GM19452 (cell line): Measurements from ENCODE around the gene TUBB8.
"Not testable (repeated sequence)": the region's sequence is repeated elsewhere in the genome, so short reads cannot be mapped to it uniquely, and the experiment has no call there.

Experiments
- ATAC-seq: cut with Tn5 transposase; IDR thresholded peaks from one replicate; pipeline ENCODE4 v1.9.1; 2021; ENCODE audit not compliant: unreplicated experiment

Gene TUBB8

GRCh38 chr10:49926-50325 is 830 bp upstream of the TUBB8 start:
- ATAC-seq: not testable (repeated sequence)

DNA sequence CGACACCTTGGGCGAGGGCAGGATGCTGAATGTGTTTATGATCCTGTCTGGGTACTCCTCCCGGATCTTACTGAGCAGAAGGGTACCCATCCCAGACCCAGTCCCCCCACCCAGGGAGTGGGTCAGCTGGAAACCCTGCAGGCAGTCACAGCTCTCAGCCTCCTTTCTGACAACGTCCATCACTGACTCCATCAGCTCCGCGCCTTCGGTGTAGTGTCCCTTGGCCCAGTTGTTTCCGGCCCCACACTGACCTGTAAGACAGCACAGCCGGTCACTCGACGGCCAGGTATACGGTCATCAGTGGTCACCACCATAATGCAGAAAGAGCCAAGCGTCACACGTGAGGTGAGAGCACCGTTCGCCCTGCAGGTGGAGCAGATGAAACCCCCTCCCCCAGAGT is 1.2 kb downstream of the TUBB8 start:
- ATAC-seq: not testable (repeated sequence)

DNA sequence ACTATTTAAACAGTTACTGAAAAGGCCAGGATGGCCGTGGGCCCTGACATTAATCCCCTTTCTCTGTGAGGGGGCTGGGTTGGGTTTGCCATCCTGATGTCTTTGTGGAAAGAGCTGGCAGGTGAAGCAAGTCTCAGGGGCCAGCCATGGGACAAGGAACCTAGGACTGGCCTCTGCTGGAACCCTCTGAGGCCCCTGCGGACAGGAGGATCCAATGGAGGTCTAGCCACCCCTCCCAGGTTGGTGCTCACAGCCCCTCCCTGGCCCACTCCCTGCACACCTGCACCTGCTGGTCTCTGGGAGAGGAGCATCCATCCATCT is 35.8 kb downstream of the TUBB8 start:
- ATAC-seq: not testable (repeated sequence)

DNA sequence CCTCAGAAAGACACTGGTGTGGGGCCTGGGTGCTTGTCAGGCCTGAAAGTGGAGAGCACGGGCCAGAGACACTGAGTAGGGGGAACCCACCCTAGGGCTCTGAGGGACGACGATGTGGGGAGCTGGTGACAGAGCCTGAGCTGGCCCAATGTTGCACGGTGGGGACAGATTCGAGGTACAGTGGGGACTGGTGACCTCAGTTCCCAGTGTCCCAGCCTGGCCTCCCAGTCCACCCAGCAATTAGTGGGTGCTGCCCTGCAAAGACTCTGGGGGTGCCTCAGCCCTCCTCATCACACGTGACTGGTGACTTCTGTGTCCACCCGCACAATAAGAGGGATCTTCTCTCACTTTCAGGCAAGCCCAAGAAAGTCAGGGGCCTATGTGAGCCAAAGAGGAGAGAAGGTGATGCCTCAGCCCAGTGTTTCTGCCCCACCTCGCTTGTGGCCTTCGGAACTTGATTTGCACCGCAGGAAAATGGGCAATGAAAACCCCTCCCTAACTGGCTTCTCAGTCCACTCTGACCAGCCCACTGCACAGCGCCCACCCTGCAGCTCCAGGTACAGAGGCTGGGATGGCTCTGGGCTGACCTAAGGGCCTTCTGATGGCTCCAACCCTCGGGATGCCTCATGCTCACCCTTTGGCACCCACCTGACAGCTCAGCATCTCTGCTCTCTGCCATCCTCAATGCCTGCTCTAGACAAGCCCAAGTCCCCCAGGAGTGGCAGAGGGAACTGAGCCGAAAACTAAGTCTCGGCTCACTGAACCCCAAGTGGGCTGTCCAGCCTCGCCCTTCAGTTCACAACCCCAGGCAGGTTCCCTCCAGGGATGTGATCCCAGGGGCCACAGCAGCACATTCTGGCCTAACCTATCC is 36.4 kb downstream of the TUBB8 start:
- not testable (repeated sequence) for ATAC-seq

DNA sequence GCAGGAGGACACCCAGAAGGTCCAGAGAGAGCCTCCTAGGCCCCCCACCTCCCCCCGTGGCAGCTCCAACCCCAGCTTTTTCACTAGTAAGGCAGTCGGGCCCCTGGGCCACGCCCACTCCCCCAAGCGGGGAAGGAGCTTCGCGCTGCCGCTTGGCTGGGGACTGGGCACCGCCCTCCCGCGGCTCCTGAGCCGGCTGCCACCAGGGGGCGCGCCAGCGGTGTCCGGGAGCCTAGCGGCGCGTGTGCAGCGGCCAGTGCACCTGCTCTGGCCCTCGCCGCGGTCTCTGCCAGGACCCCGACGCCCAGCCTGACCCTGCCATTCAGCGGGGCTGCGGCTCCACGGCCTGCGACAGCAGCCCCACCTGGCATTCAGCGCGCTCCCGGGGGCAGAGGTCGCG is 37.8 kb downstream of the TUBB8 start:
- not testable (repeated sequence) for ATAC-seq

- not testable (repeated sequence) for ATAC-seq
Observed at GRCh38 chr10:10261-10971, 38.7 kb downstream of the TUBB8 start.
